ENCODE results near the gene RETREG3. TPM values are rescaled to one million over a fixed set of nuclear protein-coding genes. Genes with fewer than 3 reads are reported as not detected.
A peak's percentile ranks its signal among the peaks of the same experiment; 100 is the strongest.

The RETREG3 gene
- total and polyA plus RNA-seq, 9 of the 15 experiments (the other 6 are each of a cell fraction or from before 2014, with no cell fraction given), result 4.1 to 39.0 (median 16.9) TPM

- no peak for TF ChIP-seq PURB (CRISPR knock-in tag; IDR thresholded peaks at IDR 0.05; ENCODE audit: low read depth)
- TF ChIP-seq, protein P1, sequence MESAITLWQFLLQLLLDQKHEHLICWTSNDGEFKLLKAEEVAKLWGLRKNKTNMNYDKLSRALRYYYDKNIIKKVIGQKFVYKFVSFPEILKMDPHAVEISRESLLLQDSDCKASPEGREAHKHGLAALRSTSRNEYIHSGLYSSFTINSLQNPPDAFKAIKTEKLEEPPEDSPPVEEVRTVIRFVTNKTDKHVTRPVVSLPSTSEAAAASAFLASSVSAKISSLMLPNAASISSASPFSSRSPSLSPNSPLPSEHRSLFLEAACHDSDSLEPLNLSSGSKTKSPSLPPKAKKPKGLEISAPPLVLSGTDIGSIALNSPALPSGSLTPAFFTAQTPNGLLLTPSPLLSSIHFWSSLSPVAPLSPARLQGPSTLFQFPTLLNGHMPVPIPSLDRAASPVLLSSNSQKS (CRISPR knock-in tag; IDR thresholded peaks at IDR 0.05), result no peak
- no peak for TF ChIP-seq ZNF75A (CRISPR knock-in tag; IDR thresholded peaks at IDR 0.05)
- peak in 2 of 3 experiments; percentile 16 to 17 for TF ChIP-seq YY1 (IDR thresholded peaks at IDR 0.05; ENCODE audit: borderline replicate concordance in 1 of 3, control insufficient read depth in 1 of 3, extremely low read depth in 1 of 3, insufficient read depth in 3 of 3, insufficient read length in 1 of 3, insufficient replicate concordance in 2 of 3, low read depth in 1 of 3, low read length in 2 of 3)
- TF ChIP-seq BACH1 (tag; IDR thresholded peaks at IDR 0.05), result no peak
- no peak for TF ChIP-seq MBD1 (CRISPR knock-in tag; IDR thresholded peaks at IDR 0.05)
- TF ChIP-seq, protein P2, sequence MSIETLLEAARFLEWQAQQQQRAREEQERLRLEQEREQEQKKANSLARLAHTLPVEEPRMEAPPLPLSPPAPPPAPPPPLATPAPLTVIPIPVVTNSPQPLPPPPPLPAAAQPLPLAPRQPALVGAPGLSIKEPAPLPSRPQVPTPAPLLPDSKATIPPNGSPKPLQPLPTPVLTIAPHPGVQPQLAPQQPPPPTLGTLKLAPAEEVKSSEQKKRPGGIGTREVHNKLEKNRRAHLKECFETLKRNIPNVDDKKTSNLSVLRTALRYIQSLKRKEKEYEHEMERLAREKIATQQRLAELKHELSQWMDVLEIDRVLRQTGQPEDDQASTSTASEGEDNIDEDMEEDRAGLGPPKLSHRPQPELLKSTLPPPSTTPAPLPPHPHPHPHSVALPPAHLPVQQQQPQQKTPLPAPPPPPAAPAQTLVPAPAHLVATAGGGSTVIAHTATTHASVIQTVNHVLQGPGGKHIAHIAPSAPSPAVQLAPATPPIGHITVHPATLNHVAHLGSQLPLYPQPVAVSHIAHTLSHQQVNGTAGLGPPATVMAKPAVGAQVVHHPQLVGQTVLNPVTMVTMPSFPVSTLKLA (conservative IDR thresholded peaks at IDR 0.05), result no peak
- no peak for TF ChIP-seq ZZZ3 (IDR thresholded peaks at IDR 0.05)
- TF ChIP-seq, protein P3, sequence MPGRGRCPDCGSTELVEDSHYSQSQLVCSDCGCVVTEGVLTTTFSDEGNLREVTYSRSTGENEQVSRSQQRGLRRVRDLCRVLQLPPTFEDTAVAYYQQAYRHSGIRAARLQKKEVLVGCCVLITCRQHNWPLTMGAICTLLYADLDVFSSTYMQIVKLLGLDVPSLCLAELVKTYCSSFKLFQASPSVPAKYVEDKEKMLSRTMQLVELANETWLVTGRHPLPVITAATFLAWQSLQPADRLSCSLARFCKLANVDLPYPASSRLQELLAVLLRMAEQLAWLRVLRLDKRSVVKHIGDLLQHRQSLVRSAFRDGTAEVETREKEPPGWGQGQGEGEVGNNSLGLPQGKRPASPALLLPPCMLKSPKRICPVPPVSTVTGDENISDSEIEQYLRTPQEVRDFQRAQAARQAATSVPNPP (IDR thresholded peaks at IDR 0.05; ENCODE audit: borderline replicate concordance, insufficient read depth, insufficient read length), result no peak
- no peak for TF ChIP-seq RBM15 (IDR thresholded peaks at IDR 0.05; ENCODE audit: insufficient read depth, low read length)
- TF ChIP-seq SMARCE1 (IDR thresholded peaks at IDR 0.05), result no peak
- no peak for TF ChIP-seq E2F4 (CRISPR knock-in tag; IDR thresholded peaks at IDR 0.05; ENCODE audit: low read depth)
- TF ChIP-seq PATZ1 (CRISPR knock-in tag; IDR thresholded peaks at IDR 0.05; ENCODE audit: borderline replicate concordance), result no peak
- TF ChIP-seq ZNF707 (CRISPR knock-in tag; conservative IDR thresholded peaks at IDR 0.05), result no peak
- no peak for TF ChIP-seq ARID1B (IDR thresholded peaks at IDR 0.05)
- TF ChIP-seq, protein P4, sequence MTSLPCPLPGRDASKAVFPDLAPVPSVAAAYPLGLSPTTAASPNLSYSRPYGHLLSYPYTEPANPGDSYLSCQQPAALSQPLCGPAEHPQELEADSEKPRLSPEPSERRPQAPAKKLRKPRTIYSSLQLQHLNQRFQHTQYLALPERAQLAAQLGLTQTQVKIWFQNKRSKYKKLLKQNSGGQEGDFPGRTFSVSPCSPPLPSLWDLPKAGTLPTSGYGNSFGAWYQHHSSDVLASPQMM (CRISPR knock-in tag; IDR thresholded peaks at IDR 0.05), result no peak
- TF ChIP-seq HDAC1 (IDR thresholded peaks at IDR 0.05), result no peak
Measured at GRCh38 chr17:42578282-42578869, 30.8 kb downstream of the RETREG3 start (continued).
